GM23338 (cell line): ENCODE measurements around the gene LCE1C.

Source experiments
- CREB1 ChIP-seq: fragments of 250-450 bp; sonication (Bioruptor Pico); IDR thresholded peaks from 2 replicates; pipeline ENCODE4 v1.5.0; 2020; ENCODE audit warnings: low read depth, mild to moderate bottlenecking, moderate library complexity
- CTCF ChIP-seq, 2 experiments: fragments of 200-600 bp in 1 of 2; sonication (generic) in 1 of 2; conservative IDR thresholded peaks; 2 replicates each; pipeline versions ENCODE4 v1.5.1 to v1.6.1; 2016 to 2017; ENCODE audit warnings: antibody characterized with exemption in 2 of 2, low read depth in 2 of 2, mild to moderate bottlenecking in 2 of 2, moderate library complexity in 1 of 2
- EZH2 ChIP-seq: fragments of 200-600 bp; sonication (generic); IDR thresholded peaks from one replicate; pipeline ENCODE4 v1.8.0; 2017; ENCODE audit warnings: antibody characterized with exemption, mild to moderate bottlenecking, low read depth; ENCODE audit not compliant: unreplicated experiment
- EZH2phosphoT487 ChIP-seq: fragments of 200-600 bp; sonication (generic); IDR thresholded peaks from one replicate; pipeline ENCODE4 v1.8.1; 2018; ENCODE audit warnings: antibody characterized with exemption; ENCODE audit not compliant: unreplicated experiment
- NANOG ChIP-seq: IDR thresholded peaks from 2 replicates; pipeline ENCODE4 v1.6.1; 2016; ENCODE audit warnings: antibody characterized with exemption, borderline replicate concordance
- POLR2AphosphoS5 ChIP-seq: IDR thresholded peaks from 2 replicates; pipeline ENCODE4 v1.6.1; 2016; ENCODE audit warnings: antibody characterized with exemption, low read depth
- REST ChIP-seq: IDR thresholded peaks from one replicate; pipeline ENCODE4 v1.6.1; 2018; ENCODE audit warnings: antibody characterized with exemption; ENCODE audit not compliant: unreplicated experiment

- no peak for TF ChIP-seq CTCF (conservative IDR thresholded peaks at IDR 0.05; ENCODE audit: low read depth in 2 of 2)
- no peak for TF ChIP-seq EZH2phosphoT487
- no peak for TF ChIP-seq EZH2
- TF ChIP-seq NANOG, result no peak
- no peak for TF ChIP-seq POLR2AphosphoS5
- TF ChIP-seq CREB1 (CRISPR knock-in tag), result no peak
- TF ChIP-seq REST, result no peak
Measured at GRCh38 chr1:152774875-152775274, 31.6 kb downstream of the LCE1C start, which contains the start of gene LCE1F.
